Panc1 (cell line): ENCODE measurements around the gene SCUBE2.

Experiments used
- REST ChIP-seq, 2 experiments: IDR thresholded peaks; 2 replicates each; pipeline ENCODE4 v1.6.1; 2011 to 2012; ENCODE audit warnings: low read depth in 2 of 2, control low read depth in 1 of 2, low read length in 1 of 2, mild to moderate bottlenecking in 1 of 2, moderate library complexity in 1 of 2; ENCODE audit not compliant: insufficient read depth in 1 of 2
- TF ChIP-seq, protein P1 (sequence below): fragments of 450-650 bp; IDR thresholded peaks from 2 replicates; pipeline ENCODE4 v1.5.1; 2017; ENCODE audit warnings: mild to moderate bottlenecking

GRCh38 chr11:9138612-9139579 is 47.5 kb upstream of the SCUBE2 start:
- TF ChIP-seq, protein P1, sequence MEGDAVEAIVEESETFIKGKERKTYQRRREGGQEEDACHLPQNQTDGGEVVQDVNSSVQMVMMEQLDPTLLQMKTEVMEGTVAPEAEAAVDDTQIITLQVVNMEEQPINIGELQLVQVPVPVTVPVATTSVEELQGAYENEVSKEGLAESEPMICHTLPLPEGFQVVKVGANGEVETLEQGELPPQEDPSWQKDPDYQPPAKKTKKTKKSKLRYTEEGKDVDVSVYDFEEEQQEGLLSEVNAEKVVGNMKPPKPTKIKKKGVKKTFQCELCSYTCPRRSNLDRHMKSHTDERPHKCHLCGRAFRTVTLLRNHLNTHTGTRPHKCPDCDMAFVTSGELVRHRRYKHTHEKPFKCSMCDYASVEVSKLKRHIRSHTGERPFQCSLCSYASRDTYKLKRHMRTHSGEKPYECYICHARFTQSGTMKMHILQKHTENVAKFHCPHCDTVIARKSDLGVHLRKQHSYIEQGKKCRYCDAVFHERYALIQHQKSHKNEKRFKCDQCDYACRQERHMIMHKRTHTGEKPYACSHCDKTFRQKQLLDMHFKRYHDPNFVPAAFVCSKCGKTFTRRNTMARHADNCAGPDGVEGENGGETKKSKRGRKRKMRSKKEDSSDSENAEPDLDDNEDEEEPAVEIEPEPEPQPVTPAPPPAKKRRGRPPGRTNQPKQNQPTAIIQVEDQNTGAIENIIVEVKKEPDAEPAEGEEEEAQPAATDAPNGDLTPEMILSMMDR: no peak
- no peak for TF ChIP-seq REST (IDR thresholded peaks at IDR 0.05; ENCODE audit: insufficient read depth in 1 of 2, low read depth in 2 of 2, low read length in 1 of 2)
